Osteoblast (primary cell): ENCODE measurements around the gene TMEM175. TPM values are rescaled to one million over a fixed set of nuclear protein-coding genes. Genes with fewer than 3 reads are reported as not detected.

Experiments used
- DNase-seq: peaks from one replicate; pipeline ENCODE4 v3.0.0; 2011; ENCODE audit warnings: low spot score, mixed read lengths; ENCODE audit not compliant: insufficient read length; ENCODE audit errors: missing footprints
- H2AFZ ChIP-seq: 2 replicates; pipeline ENCODE4 v1.6.0; 2011; ENCODE audit warnings: mild to moderate bottlenecking, low read length
- H3K27ac ChIP-seq: 2 replicates; pipeline ENCODE4 v1.5.1; 2011; ENCODE audit warnings: mild to moderate bottlenecking, low read depth, low read length, moderate library complexity
- H3K27me3 ChIP-seq: 2 replicates; pipeline ENCODE4 v1.6.0; 2012; ENCODE audit warnings: mild to moderate bottlenecking, control low read depth, inconsistent platforms, low read length, moderate library complexity; ENCODE audit not compliant: insufficient read depth
- H3K36me3 ChIP-seq: 2 replicates; pipeline ENCODE4 v1.5.1; 2011; ENCODE audit warnings: mild to moderate bottlenecking, low read length, control low read depth, moderate library complexity; ENCODE audit not compliant: insufficient read depth
- H3K4me1 ChIP-seq: 2 replicates; pipeline ENCODE4 v1.5.1; 2011; ENCODE audit warnings: mild to moderate bottlenecking, low read length, control low read depth, moderate library complexity; ENCODE audit not compliant: insufficient read depth
- H3K4me2 ChIP-seq: 2 replicates; pipeline ENCODE4 v1.6.0; 2011; ENCODE audit warnings: mild to moderate bottlenecking, low read length; ENCODE audit not compliant: insufficient read depth
- H3K4me3 ChIP-seq: fragments of 200-600 bp; sonication (generic); 3 replicates; pipeline ENCODE4 v1.5.1; 2012; ENCODE audit warnings: mild to moderate bottlenecking, low read length, inconsistent platforms; ENCODE audit not compliant: insufficient read depth
- H3K79me2 ChIP-seq: 2 replicates; pipeline ENCODE4 v1.6.0; 2012; ENCODE audit warnings: mild to moderate bottlenecking, low read length, control low read depth, inconsistent platforms; ENCODE audit not compliant: insufficient read depth
- H3K9me3 ChIP-seq: 2 replicates; pipeline ENCODE4 v1.5.1; 2011; ENCODE audit warnings: low read depth, low read length, control low read depth
- H4K20me1 ChIP-seq: 2 replicates; pipeline ENCODE4 v1.6.0; 2012; ENCODE audit warnings: mild to moderate bottlenecking, low read length, control low read depth; ENCODE audit not compliant: insufficient read depth
- CTCF ChIP-seq: IDR thresholded peaks from 2 replicates; pipeline ENCODE4 v1.5.1; 2011; ENCODE audit warnings: mild to moderate bottlenecking, low read depth, low read length, moderate library complexity; ENCODE audit errors: extremely low read depth
- total RNA-seq: library from RNA; depleted of rRNA; stranded (reverse); fragments of >200 nt; gene quantifications from 2 replicates; pipeline ENCODE4 v1.2.3, GENCODE V29; 2012

The TMEM175 gene
- total RNA-seq, 1 donor: 13.8 TPM

DNA sequence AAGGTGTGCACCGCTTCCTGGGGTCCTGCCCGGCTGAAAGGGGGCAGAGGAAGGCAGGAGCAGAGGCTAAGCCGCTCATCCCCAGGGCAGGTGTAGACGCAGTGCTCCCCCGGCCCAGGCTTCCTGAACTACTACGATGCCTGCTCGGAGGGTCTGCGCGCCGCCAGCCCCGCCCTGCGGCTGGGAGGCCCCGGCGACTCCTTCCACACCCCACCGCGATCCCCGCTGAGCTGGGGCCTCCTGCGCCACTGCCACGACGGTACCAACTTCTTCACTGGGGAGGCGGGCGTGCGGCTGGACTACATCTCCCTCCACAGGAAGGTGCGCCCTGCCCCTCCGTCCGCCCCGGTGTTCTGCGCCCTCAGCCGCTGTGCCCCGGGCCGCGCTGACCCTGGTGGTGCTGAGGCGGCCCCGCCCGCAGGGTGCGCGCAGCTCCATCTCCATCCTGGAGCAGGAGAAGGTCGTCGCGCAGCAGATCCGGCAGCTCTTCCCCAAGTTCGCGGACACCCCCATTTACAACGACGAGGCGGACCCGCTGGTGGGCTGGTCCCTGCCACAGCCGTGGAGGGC lies 69.4 kb downstream of the TMEM175 start:
- peaks cover 73% of the 10 kb centered on the region for H3K27me3 ChIP-seq
- H2AFZ ChIP-seq: no peak overlapping the region
- no peaks in the 10 kb centered on the region for H3K79me2 ChIP-seq
- H4K20me1 ChIP-seq: peaks cover 18% of the 10 kb centered on the region
- H3K36me3 ChIP-seq: no peaks in the 10 kb centered on the region
- no peak for TF ChIP-seq CTCF
- H3K4me2 ChIP-seq: no peak overlapping the region
- H3K27ac ChIP-seq: no peak overlapping the region
- no peaks in the 10 kb centered on the region for H3K4me1 ChIP-seq
- no peak for DNase-seq
- H3K9me3 ChIP-seq: no peaks in the 10 kb centered on the region
- H3K4me3 ChIP-seq: no peak overlapping the region

DNA sequence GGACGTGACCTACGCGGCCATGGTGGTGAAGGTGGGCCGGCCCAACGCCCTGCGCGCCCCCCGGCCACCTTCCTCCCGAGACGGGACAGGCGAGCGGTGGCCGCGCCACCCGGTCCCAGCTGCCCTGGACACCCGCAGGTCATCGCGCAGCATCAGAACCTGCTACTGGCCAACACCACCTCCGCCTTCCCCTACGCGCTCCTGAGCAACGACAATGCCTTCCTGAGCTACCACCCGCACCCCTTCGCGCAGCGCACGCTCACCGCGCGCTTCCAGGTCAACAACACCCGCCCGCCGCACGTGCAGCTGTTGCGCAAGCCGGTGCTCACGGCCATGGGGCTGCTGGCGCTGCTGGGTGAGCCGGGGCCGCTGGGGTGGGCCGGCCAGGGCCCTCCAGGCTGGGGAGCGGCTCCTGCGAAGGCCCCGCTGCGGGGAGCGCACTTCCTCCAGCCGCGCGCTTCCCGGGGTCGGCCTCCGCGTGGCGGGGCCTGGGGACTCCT lies 69.9 kb downstream of the TMEM175 start:
- Histone ChIP-seq H3K27me3 (peaks cover 73% of the 10 kb centered on the region), H3K27ac (no peak overlapping the region), H3K4me3 (no peak overlapping the region), H3K9me3 (peaks cover 2% of the 10 kb centered on the region), H3K36me3 (no peaks in the 10 kb centered on the region), H2AFZ (no peak overlapping the region), H3K79me2 (no peaks in the 10 kb centered on the region), H4K20me1 (peaks cover 18% of the 10 kb centered on the region), H3K4me2 (no peak overlapping the region), H3K4me1 (no peaks in the 10 kb centered on the region)
- DNase-seq: no peak
- no peak for TF ChIP-seq CTCF

GRCh38 chr4:1002631-1003251 lies 70.5 kb downstream of the TMEM175 start:
- no peak for DNase-seq
- H3K27me3 ChIP-seq: peaks cover 74% of the 10 kb centered on the region

More at GRCh38 chr4:1002631-1003251, 70.5 kb downstream of the TMEM175 start:
- TF ChIP-seq CTCF: no peak
- Histone ChIP-seq H3K36me3 (no peaks in the 10 kb centered on the region), H3K4me3 (no peak overlapping the region), H4K20me1 (peaks cover 18% of the 10 kb centered on the region), H3K79me2 (no peaks in the 10 kb centered on the region), H2AFZ (no peak overlapping the region), H3K27ac (no peak overlapping the region), H3K4me2 (no peak overlapping the region), H3K9me3 (peaks cover 2% of the 10 kb centered on the region), H3K4me1 (no peaks in the 10 kb centered on the region)
